Hepatocyte (in vitro differentiated cells): Measurements from ENCODE around the gene ISCU. TPM values are rescaled to one million over a fixed set of nuclear protein-coding genes. Genes with fewer than 3 reads are reported as not detected.

ENCODE experiments used
- DNase-seq: peaks from one replicate; pipeline ENCODE4 v3.0.0-alpha.2; 2016; ENCODE audit warnings: low spot score
- H2AFZ ChIP-seq: fragments of 200-600 bp; sonication (generic); 2 replicates; pipeline ENCODE4 v1.6.0; 2016; ENCODE audit warnings: antibody characterized with exemption, mild to moderate bottlenecking
- H3K27ac ChIP-seq: fragments of 200-600 bp; sonication (generic); 2 replicates; pipeline ENCODE4 v1.5.1; 2016; ENCODE audit warnings: mild to moderate bottlenecking
- H3K27me3 ChIP-seq: fragments of 200-600 bp; sonication (generic); 2 replicates; pipeline ENCODE4 v1.6.1; 2016
- H3K36me3 ChIP-seq: fragments of 200-600 bp; sonication (generic); replicated peaks from 2 replicates; pipeline ENCODE4 v1.5.1; 2016; ENCODE audit warnings: low read depth; ENCODE audit not compliant: insufficient read depth
- H3K4me1 ChIP-seq: fragments of 200-600 bp; sonication (generic); 2 replicates; pipeline ENCODE4 v1.5.1; 2016; ENCODE audit warnings: mild to moderate bottlenecking, moderate library complexity; ENCODE audit not compliant: insufficient read depth
- H3K4me2 ChIP-seq: fragments of 200-600 bp; sonication (generic); 2 replicates; pipeline ENCODE4 v1.6.0; 2016
- H3K4me3 ChIP-seq: fragments of 200-600 bp; sonication (generic); 2 replicates; pipeline ENCODE4 v1.5.1; 2016; ENCODE audit warnings: mild to moderate bottlenecking
- H3K79me2 ChIP-seq: fragments of 200-600 bp; sonication (generic); 2 replicates; pipeline ENCODE4 v1.6.0; 2017; ENCODE audit warnings: mild to moderate bottlenecking
- H3K9me2 ChIP-seq: fragments of 200-600 bp; sonication (generic); replicated peaks from 2 replicates; pipeline ENCODE4 v1.6.0; 2017; ENCODE audit warnings: mild to moderate bottlenecking; ENCODE audit not compliant: insufficient read depth
- H3K9me3 ChIP-seq: fragments of 200-600 bp; sonication (generic); 2 replicates; pipeline ENCODE4 v1.5.1; 2016; ENCODE audit warnings: low read depth, mild to moderate bottlenecking
- H4K20me1 ChIP-seq: fragments of 200-600 bp; sonication (generic); 2 replicates; pipeline ENCODE4 v1.6.0; 2016; ENCODE audit warnings: mild to moderate bottlenecking; ENCODE audit not compliant: insufficient read depth, poor library complexity, severe bottlenecking
- EZH2 ChIP-seq: fragments of 200-600 bp; sonication (generic); IDR thresholded peaks from 2 replicates; pipeline ENCODE4 v1.6.1; 2016; ENCODE audit warnings: antibody characterized with exemption, mild to moderate bottlenecking, borderline replicate concordance
- EZH2phosphoT487 ChIP-seq: fragments of 200-600 bp; sonication (generic); IDR thresholded peaks from one replicate; pipeline ENCODE4 v1.6.1; 2018; ENCODE audit warnings: antibody characterized with exemption, mild to moderate bottlenecking, low read depth, moderate library complexity; ENCODE audit not compliant: unreplicated experiment, severe bottlenecking
- WGBS: methylation state at CpG from one replicate; pipeline ENCODE4 v1.1.6; 2016; ENCODE audit warnings: low lambda C conversion rate; ENCODE audit errors: missing lambda C conversion rate; 5-methylcytosine and 5-hydroxymethylcytosine counted together
- polyA plus RNA-seq: library from polyadenylated mRNA; unstranded; fragments of >200 nt; fragmentation: Nextera tagmentation; extraction: Ambion mirVana; gene quantifications from 2 replicates; pipeline ENCODE4 v1.2.1, GENCODE V29; 2016
- total RNA-seq: library from RNA; depleted of rRNA; stranded (reverse); fragments of >200 nt; gene quantifications from 2 replicates; pipeline ENCODE4 v1.2.3, GENCODE V29; 2014
- TF ChIP-seq, protein P1 (sequence below): fragments of 200-600 bp; sonication (generic); IDR thresholded peaks from 2 replicates; pipeline ENCODE4 v1.5.1; 2016; ENCODE audit warnings: antibody characterized with exemption, mild to moderate bottlenecking; ENCODE audit not compliant: poor library complexity

Gene ISCU
- total and polyA plus RNA-seq, 2 experiments from 2014 or later, result 116 to 149 TPM

- DNase-seq, result no peak
- Histone ChIP-seq H3K27ac (no peak overlapping the region), H3K36me3 (no peaks in the 10 kb centered on the region), H3K4me1 (peaks cover 10% of the 10 kb centered on the region), H2AFZ (no peak overlapping the region), H3K4me2 (no peak overlapping the region), H3K4me3 (no peak overlapping the region), H3K9me3 (no peaks in the 10 kb centered on the region), H3K9me2 (no peaks in the 10 kb centered on the region), H4K20me1 (no peaks in the 10 kb centered on the region), H3K27me3 (no peaks in the 10 kb centered on the region), H3K79me2 (peaks cover 8% of the 10 kb centered on the region)
- no peak for TF ChIP-seq EZH2phosphoT487
- TF ChIP-seq EZH2, result no peak
- TF ChIP-seq, protein P1, sequence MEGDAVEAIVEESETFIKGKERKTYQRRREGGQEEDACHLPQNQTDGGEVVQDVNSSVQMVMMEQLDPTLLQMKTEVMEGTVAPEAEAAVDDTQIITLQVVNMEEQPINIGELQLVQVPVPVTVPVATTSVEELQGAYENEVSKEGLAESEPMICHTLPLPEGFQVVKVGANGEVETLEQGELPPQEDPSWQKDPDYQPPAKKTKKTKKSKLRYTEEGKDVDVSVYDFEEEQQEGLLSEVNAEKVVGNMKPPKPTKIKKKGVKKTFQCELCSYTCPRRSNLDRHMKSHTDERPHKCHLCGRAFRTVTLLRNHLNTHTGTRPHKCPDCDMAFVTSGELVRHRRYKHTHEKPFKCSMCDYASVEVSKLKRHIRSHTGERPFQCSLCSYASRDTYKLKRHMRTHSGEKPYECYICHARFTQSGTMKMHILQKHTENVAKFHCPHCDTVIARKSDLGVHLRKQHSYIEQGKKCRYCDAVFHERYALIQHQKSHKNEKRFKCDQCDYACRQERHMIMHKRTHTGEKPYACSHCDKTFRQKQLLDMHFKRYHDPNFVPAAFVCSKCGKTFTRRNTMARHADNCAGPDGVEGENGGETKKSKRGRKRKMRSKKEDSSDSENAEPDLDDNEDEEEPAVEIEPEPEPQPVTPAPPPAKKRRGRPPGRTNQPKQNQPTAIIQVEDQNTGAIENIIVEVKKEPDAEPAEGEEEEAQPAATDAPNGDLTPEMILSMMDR, result no peak
- 92% methylated on average over 15 of the region's 15 CpGs for WGBS
Observed at GRCh38 chr12:108602976-108603704, 40.7 kb downstream of the ISCU start.

- no peaks in the 10 kb centered on the region for H3K9me2 ChIP-seq
- no peaks in the 10 kb centered on the region for H4K20me1 ChIP-seq
- no peak for TF ChIP-seq EZH2phosphoT487
- H3K4me1 ChIP-seq, result peaks cover 4% of the 10 kb centered on the region
- H3K4me3 ChIP-seq, result no peak overlapping the region
- H3K9me3 ChIP-seq, result no peaks in the 10 kb centered on the region
- no peak overlapping the region for H3K4me2 ChIP-seq
- no peak overlapping the region for H2AFZ ChIP-seq
- WGBS, result 83% methylated on average over 4 of the region's 4 CpGs
- no peak overlapping the region for H3K27ac ChIP-seq
- H3K36me3 ChIP-seq, result no peaks in the 10 kb centered on the region
- no peak for DNase-seq
- H3K79me2 ChIP-seq, result peaks cover 2% of the 10 kb centered on the region
- no peaks in the 10 kb centered on the region for H3K27me3 ChIP-seq
Observed at GRCh38 chr12:108603743-108604142, 41.3 kb downstream of the ISCU start.

- no peak for DNase-seq
- Histone ChIP-seq H3K27me3 (no peaks in the 10 kb centered on the region), H3K4me2 (no peak overlapping the region), H3K36me3 (no peaks in the 10 kb centered on the region), H4K20me1 (no peaks in the 10 kb centered on the region), H3K4me1 (peaks cover 3% of the 10 kb centered on the region), H2AFZ (no peak overlapping the region), H3K79me2 (no peaks in the 10 kb centered on the region), H3K9me2 (no peaks in the 10 kb centered on the region), H3K4me3 (no peak overlapping the region), H3K9me3 (no peaks in the 10 kb centered on the region), H3K27ac (no peak overlapping the region)
- TF ChIP-seq, protein P1, result no peak
- TF ChIP-seq EZH2phosphoT487, result no peak
- TF ChIP-seq EZH2, result no peak
- WGBS, result 60% methylated on average over 14 of the region's 14 CpGs
Observed at GRCh38 chr12:108604208-108604941, 42.0 kb downstream of the ISCU start.

GRCh38 chr12:108605000-108605689 lies 42.7 kb downstream of the ISCU start:
- Histone ChIP-seq H3K27me3 (no peaks in the 10 kb centered on the region), H3K4me1 (peaks cover 7% of the 10 kb centered on the region), H3K4me2 (no peak overlapping the region), H3K36me3 (no peaks in the 10 kb centered on the region), H3K4me3 (no peak overlapping the region), H3K9me3 (no peaks in the 10 kb centered on the region), H3K9me2 (no peaks in the 10 kb centered on the region), H4K20me1 (no peaks in the 10 kb centered on the region), H3K27ac (no peak overlapping the region), H3K79me2 (no peaks in the 10 kb centered on the region), H2AFZ (no peak overlapping the region)
- WGBS, result 84% methylated on average over 3 of the region's 3 CpGs
- TF ChIP-seq, protein P1, result no peak
- TF ChIP-seq EZH2 (no peak), EZH2phosphoT487 (no peak)
- no peak for DNase-seq
